ENCODE data around the gene CD81. TPM values are rescaled to one million over a fixed set of nuclear protein-coding genes. Genes with fewer than 3 reads are reported as not detected.

CD81 gene
- total RNA-seq, 4 donors from 2014 or later, result 54.5 to 87.0 (median 66.8) TPM

GRCh38 chr11:2446590-2447252 is 69.6 kb downstream of the CD81 start:
- Histone ChIP-seq H3K4me1 (no peaks in the 10 kb centered on the region), H3K9me3 (no peaks in the 10 kb centered on the region), H3K4me3 (peak overlapping the region in 1 of 4 donors; percentile 49), H3K36me3 (no peaks in the 10 kb centered on the region), H3K27me3 (peaks cover 21 to 49% (median 46%) of the 10 kb centered on the region in 3 donors), H3K27ac (no peak overlapping the region)
- DNase-seq, result no peak
- TF ChIP-seq, protein P1, sequence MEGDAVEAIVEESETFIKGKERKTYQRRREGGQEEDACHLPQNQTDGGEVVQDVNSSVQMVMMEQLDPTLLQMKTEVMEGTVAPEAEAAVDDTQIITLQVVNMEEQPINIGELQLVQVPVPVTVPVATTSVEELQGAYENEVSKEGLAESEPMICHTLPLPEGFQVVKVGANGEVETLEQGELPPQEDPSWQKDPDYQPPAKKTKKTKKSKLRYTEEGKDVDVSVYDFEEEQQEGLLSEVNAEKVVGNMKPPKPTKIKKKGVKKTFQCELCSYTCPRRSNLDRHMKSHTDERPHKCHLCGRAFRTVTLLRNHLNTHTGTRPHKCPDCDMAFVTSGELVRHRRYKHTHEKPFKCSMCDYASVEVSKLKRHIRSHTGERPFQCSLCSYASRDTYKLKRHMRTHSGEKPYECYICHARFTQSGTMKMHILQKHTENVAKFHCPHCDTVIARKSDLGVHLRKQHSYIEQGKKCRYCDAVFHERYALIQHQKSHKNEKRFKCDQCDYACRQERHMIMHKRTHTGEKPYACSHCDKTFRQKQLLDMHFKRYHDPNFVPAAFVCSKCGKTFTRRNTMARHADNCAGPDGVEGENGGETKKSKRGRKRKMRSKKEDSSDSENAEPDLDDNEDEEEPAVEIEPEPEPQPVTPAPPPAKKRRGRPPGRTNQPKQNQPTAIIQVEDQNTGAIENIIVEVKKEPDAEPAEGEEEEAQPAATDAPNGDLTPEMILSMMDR (IDR thresholded peaks at IDR 0.05 in 4 of 5, conservative IDR thresholded peaks at IDR 0.05 in 1 of 5), result no peak
- TF ChIP-seq POLR2A (IDR thresholded peaks at IDR 0.05), result no peak
- no peak for ATAC-seq
- intact Hi-C loops (cut with DNase I; ENCODE audit: low total_unique reads) (no loop called here), in situ Hi-C loops (cut with MboI; ENCODE audit: low sequenced_read_pairs in 4 of 4) (loop anchor here in 2 of 4 donors (25.0 kb wide), 2 partner anchors 259 to 441 kb away; partner anchors contain the start of gene CDKN1C (in 1 of the 2))

Other genes starting within 250 kb of the CD81 start
- 10 to 100 TPM; 21.6 to 42.4 (median 29.2) TPM for gene IGF2, start 237.9 kb upstream of the CD81 start, total RNA-seq
- not detected for gene INS, start 216.1 kb upstream of the CD81 start, total RNA-seq
- gene TH, start 205.5 kb upstream of the CD81 start, total RNA-seq, result not detected
- not detected for gene ASCL2, start 106.7 kb upstream of the CD81 start, total RNA-seq
- gene C11orf21, start 75.4 kb upstream of the CD81 start, total RNA-seq, result under 1 TPM in 1 of 4 donors, not detected in 3; 0.10 TPM
- not detected for gene TSPAN32, start 75.3 kb upstream of the CD81 start, total RNA-seq
- 10 to 100 TPM; 53.4 to 92.5 (median 76.8) TPM for gene TSSC4, start 23.4 kb downstream of the CD81 start, total RNA-seq
- gene TRPM5, start 67.2 kb downstream of the CD81 start, total RNA-seq, result not detected
- under 1 TPM; 0.15 to 1.00 (median 0.67) TPM for gene KCNQ1, start 67.7 kb downstream of the CD81 start, total RNA-seq

Measured in gastrocnemius medialis (tissue), 4 donors.